Smooth muscle cell (in vitro differentiated cells): Measurements from ENCODE around the gene MEFV. TPM values are rescaled to one million over a fixed set of nuclear protein-coding genes. Genes with fewer than 3 reads are reported as not detected.

Source experiments
- DNase-seq: peaks from one replicate; lab custom pipeline; 2025; ENCODE audit not compliant: unreplicated experiment; lab: John Stamatoyannopoulos, UW
- H2AFZ ChIP-seq: fragments of 200-600 bp; sonication (generic); 2 replicates; pipeline ENCODE4 v1.6.0; 2016; ENCODE audit warnings: antibody characterized with exemption, low read depth, mild to moderate bottlenecking
- H3F3A ChIP-seq: fragments of 200-600 bp; sonication (generic); 2 replicates; pipeline ENCODE4 v1.6.0; 2017; ENCODE audit warnings: antibody characterized with exemption, low read depth
- H3K27ac ChIP-seq: fragments of 200-600 bp; sonication (generic); 2 replicates; pipeline ENCODE4 v1.5.1; 2016; ENCODE audit warnings: low read depth, mild to moderate bottlenecking
- H3K27me3 ChIP-seq: fragments of 200-600 bp; sonication (generic); 2 replicates; pipeline ENCODE4 v1.6.1; 2016; ENCODE audit warnings: low read depth, mild to moderate bottlenecking
- H3K36me3 ChIP-seq: fragments of 200-600 bp; sonication (generic); 2 replicates; pipeline ENCODE4 v1.5.1; 2016; ENCODE audit warnings: low read depth
- H3K4me1 ChIP-seq: fragments of 200-600 bp; sonication (generic); 2 replicates; pipeline ENCODE4 v1.5.1; 2016; ENCODE audit warnings: low read depth
- H3K4me2 ChIP-seq: fragments of 200-600 bp; sonication (generic); 2 replicates; pipeline ENCODE4 v1.6.0; 2016; ENCODE audit warnings: mild to moderate bottlenecking
- H3K4me3 ChIP-seq: fragments of 200-600 bp; sonication (generic); 2 replicates; pipeline ENCODE4 v1.5.1; 2016; ENCODE audit warnings: mild to moderate bottlenecking
- H3K79me2 ChIP-seq: fragments of 200-600 bp; sonication (generic); 2 replicates; pipeline ENCODE4 v1.6.0; 2016; ENCODE audit warnings: low read depth, mild to moderate bottlenecking
- H3K9ac ChIP-seq: fragments of 200-600 bp; sonication (generic); 2 replicates; pipeline ENCODE4 v1.6.0; 2016; ENCODE audit warnings: low read depth
- H3K9me3 ChIP-seq: fragments of 200-600 bp; sonication (generic); replicated peaks from 2 replicates; pipeline ENCODE4 v1.5.1; 2016; ENCODE audit warnings: low read depth
- H4K20me1 ChIP-seq: fragments of 200-600 bp; sonication (generic); 2 replicates; pipeline ENCODE4 v1.6.0; 2016; ENCODE audit warnings: low read depth
- WGBS: methylation state at CpG from one replicate; pipeline ENCODE4 v1.1.7; 2016; ENCODE audit warnings: low lambda C conversion rate; 5-methylcytosine and 5-hydroxymethylcytosine counted together
- polyA plus RNA-seq: library from polyadenylated mRNA; unstranded; fragments of >200 nt; fragmentation: Nextera tagmentation; extraction: Ambion mirVana; gene quantifications from 2 replicates; pipeline ENCODE4 v1.2.1, GENCODE V29; 2016
- total RNA-seq: library from RNA; depleted of rRNA; stranded (reverse); fragments of >200 nt; gene quantifications from 2 replicates; pipeline ENCODE4 v1.2.3, GENCODE V29; 2014
- TF ChIP-seq, protein P1 (sequence below): fragments of 200-600 bp; sonication (generic); IDR thresholded peaks from 2 replicates; pipeline ENCODE4 v1.5.1; 2017; ENCODE audit warnings: borderline replicate concordance, mild to moderate bottlenecking, antibody characterized with exemption; ENCODE audit not compliant: insufficient read depth, poor library complexity, severe bottlenecking

Gene MEFV
- total and polyA plus RNA-seq, 2 experiments from 2014 or later, result not detected

GRCh38 chr16:3214904-3215600 lies 41.4 kb downstream of the MEFV start:
- DNase-seq, result no peak
- H3K79me2 ChIP-seq, result no peaks in the 10 kb centered on the region

DNA sequence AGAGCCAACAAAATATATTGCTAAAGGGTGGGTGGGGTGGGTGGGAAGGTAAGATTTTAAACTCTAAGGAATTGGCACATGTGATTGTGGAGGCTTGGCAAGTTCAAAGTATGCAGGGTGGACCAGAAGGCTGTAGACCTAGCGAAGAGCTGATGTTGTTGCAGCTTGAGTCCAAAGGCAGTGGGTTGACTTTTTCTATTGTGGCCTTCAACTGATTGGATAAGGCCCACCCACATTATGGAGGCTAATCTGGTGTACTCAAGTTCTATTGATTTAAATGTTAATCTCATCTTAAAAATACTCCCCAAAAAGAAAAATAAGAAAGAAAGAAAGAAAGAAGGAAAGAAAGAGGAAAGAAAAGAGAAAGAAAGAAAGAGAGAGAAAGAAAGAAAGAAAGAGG lies 43.9 kb downstream of the MEFV start:
- Histone ChIP-seq H3K79me2 (no peaks in the 10 kb centered on the region), H3K36me3 (no peaks in the 10 kb centered on the region), H3K9me3 (no peaks in the 10 kb centered on the region), H2AFZ (no peak overlapping the region), H4K20me1 (no peaks in the 10 kb centered on the region), H3K4me2 (no peak overlapping the region), H3K27ac (no peak overlapping the region), H3K4me3 (no peak overlapping the region), H3K4me1 (no peaks in the 10 kb centered on the region), H3K9ac (no peak overlapping the region), H3K27me3 (no peaks in the 10 kb centered on the region), H3F3A (no peaks in the 10 kb centered on the region)
- no peak for DNase-seq
- WGBS, result 67% methylated on average over 1 of the region's 1 CpG
- TF ChIP-seq, protein P1, sequence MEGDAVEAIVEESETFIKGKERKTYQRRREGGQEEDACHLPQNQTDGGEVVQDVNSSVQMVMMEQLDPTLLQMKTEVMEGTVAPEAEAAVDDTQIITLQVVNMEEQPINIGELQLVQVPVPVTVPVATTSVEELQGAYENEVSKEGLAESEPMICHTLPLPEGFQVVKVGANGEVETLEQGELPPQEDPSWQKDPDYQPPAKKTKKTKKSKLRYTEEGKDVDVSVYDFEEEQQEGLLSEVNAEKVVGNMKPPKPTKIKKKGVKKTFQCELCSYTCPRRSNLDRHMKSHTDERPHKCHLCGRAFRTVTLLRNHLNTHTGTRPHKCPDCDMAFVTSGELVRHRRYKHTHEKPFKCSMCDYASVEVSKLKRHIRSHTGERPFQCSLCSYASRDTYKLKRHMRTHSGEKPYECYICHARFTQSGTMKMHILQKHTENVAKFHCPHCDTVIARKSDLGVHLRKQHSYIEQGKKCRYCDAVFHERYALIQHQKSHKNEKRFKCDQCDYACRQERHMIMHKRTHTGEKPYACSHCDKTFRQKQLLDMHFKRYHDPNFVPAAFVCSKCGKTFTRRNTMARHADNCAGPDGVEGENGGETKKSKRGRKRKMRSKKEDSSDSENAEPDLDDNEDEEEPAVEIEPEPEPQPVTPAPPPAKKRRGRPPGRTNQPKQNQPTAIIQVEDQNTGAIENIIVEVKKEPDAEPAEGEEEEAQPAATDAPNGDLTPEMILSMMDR, result no peak

More at GRCh38 chr16:3214904-3215600, 41.4 kb downstream of the MEFV start:
- Histone ChIP-seq H3K9me3 (no peaks in the 10 kb centered on the region), H3F3A (no peaks in the 10 kb centered on the region), H3K4me1 (no peaks in the 10 kb centered on the region), H4K20me1 (no peaks in the 10 kb centered on the region), H3K4me2 (no peak overlapping the region), H3K27me3 (no peaks in the 10 kb centered on the region), H3K36me3 (no peaks in the 10 kb centered on the region), H3K27ac (no peak overlapping the region), H3K4me3 (no peak overlapping the region), H2AFZ (no peak overlapping the region), H3K9ac (no peak overlapping the region)
- WGBS, result 46% methylated on average over 7 of the region's 7 CpGs
- TF ChIP-seq, protein P1, result no peak

- TF ChIP-seq, protein P1, result no peak
- Histone ChIP-seq H3F3A (no peaks in the 10 kb centered on the region), H3K4me1 (no peaks in the 10 kb centered on the region), H4K20me1 (no peaks in the 10 kb centered on the region), H3K79me2 (no peaks in the 10 kb centered on the region), H3K4me2 (no peak overlapping the region), H3K27ac (no peak overlapping the region), H3K9me3 (no peaks in the 10 kb centered on the region), H2AFZ (no peak overlapping the region), H3K4me3 (no peak overlapping the region), H3K9ac (no peak overlapping the region), H3K36me3 (no peaks in the 10 kb centered on the region), H3K27me3 (no peaks in the 10 kb centered on the region)
- no peak for DNase-seq
- 83% methylated on average over 3 of the region's 3 CpGs for WGBS
Observed at GRCh38 chr16:3212006-3212405, 44.4 kb downstream of the MEFV start.
